C4-2B (cell line): ENCODE results near the gene JAG2.

Source experiments
- H3K27ac ChIP-seq: fragments of 450-650 bp; 2 replicates; pipeline ENCODE4 v1.5.1; 2017
- ZFX ChIP-seq: fragments of 450-650 bp; IDR thresholded peaks from 2 replicates; pipeline ENCODE4 v1.6.1; 2017
- TF ChIP-seq, protein P1 (sequence below): fragments of 450-650 bp; conservative IDR thresholded peaks from 2 replicates; pipeline ENCODE4 v1.5.1; 2017; ENCODE audit warnings: mild to moderate bottlenecking

The JAG2 gene

DNA sequence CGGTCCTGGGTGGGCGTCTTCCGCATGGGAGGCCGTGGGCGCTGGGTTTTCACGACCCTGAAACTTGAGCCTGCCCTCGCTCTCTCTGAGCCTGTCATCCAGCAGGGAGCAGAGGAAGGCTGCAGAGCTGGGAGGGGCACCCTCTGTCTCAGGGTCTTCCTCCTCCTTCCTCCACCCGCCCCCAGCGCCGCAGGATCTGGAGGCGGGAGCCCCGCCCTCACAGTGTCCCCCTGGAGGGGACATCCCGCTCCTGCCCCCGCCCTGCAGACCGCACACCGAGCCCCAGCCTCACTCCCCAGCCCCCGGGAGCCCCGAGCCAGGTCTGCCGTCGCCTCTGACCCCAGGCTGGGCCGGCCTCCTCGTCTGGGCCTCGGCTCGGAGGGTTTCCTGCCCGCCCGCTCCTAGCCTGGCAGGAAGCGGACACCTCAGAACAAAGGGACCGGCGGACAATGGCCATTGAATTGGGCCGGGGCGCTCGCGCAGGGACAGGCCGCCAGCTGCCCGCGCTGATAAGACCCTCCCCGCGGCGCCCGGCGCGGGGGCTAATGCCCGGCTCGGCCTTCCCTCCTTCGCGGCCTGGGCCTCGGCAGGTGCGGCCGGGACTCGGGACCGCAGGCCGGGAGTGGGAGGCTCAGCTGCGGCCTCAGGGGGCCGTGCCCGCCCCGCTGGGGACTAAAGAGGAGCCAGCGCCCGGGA is 27.8 kb upstream of the JAG2 start:
- no peak overlapping the region for H3K27ac ChIP-seq
- no peak for TF ChIP-seq ZFX
- TF ChIP-seq, protein P1, sequence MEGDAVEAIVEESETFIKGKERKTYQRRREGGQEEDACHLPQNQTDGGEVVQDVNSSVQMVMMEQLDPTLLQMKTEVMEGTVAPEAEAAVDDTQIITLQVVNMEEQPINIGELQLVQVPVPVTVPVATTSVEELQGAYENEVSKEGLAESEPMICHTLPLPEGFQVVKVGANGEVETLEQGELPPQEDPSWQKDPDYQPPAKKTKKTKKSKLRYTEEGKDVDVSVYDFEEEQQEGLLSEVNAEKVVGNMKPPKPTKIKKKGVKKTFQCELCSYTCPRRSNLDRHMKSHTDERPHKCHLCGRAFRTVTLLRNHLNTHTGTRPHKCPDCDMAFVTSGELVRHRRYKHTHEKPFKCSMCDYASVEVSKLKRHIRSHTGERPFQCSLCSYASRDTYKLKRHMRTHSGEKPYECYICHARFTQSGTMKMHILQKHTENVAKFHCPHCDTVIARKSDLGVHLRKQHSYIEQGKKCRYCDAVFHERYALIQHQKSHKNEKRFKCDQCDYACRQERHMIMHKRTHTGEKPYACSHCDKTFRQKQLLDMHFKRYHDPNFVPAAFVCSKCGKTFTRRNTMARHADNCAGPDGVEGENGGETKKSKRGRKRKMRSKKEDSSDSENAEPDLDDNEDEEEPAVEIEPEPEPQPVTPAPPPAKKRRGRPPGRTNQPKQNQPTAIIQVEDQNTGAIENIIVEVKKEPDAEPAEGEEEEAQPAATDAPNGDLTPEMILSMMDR = no peak

DNA sequence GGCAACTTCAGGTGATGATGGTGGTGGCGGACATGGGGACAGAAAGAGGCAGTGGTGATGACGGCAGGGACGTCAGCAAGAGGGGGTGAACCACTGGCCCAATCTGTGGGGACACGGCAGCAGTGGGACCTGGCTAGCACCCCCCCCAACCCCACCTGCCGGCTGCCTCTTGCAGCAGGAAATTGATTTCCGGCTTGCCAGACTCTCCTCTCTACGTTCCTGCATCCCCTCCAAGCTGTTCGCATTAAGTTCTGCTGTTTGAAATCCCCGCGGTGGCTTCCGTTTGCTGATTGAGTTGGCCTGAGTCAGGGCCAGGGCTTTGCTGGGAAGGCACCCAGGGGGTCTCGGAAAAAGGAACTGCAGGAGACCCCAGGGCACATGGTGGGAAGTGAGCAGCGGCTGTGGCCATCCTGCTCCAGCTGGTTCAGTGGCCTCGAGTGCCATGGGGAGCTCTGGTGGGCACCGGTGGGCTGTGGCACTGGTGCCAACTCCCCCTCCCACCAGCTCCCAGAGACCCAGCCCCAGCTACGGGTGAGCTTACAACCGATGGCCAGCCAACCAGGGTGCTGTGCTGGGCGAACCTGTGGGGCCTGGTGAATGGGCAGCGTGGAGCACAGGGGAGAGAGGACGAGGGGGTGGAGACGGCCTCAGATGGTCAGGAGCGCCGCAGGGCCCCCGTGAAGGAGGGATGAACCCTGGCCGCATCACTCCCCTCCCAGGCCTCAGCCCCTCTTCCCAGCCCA is 27.1 kb upstream of the JAG2 start:
- no peak for TF ChIP-seq ZFX
- TF ChIP-seq, protein P1 = no peak
- no peak overlapping the region for H3K27ac ChIP-seq

- TF ChIP-seq, protein P1 = no peak
- no peak for TF ChIP-seq ZFX
- H3K27ac ChIP-seq = no peak overlapping the region
Measured at GRCh38 chr14:105195051-105195450, 26.5 kb upstream of the JAG2 start.

DNA sequence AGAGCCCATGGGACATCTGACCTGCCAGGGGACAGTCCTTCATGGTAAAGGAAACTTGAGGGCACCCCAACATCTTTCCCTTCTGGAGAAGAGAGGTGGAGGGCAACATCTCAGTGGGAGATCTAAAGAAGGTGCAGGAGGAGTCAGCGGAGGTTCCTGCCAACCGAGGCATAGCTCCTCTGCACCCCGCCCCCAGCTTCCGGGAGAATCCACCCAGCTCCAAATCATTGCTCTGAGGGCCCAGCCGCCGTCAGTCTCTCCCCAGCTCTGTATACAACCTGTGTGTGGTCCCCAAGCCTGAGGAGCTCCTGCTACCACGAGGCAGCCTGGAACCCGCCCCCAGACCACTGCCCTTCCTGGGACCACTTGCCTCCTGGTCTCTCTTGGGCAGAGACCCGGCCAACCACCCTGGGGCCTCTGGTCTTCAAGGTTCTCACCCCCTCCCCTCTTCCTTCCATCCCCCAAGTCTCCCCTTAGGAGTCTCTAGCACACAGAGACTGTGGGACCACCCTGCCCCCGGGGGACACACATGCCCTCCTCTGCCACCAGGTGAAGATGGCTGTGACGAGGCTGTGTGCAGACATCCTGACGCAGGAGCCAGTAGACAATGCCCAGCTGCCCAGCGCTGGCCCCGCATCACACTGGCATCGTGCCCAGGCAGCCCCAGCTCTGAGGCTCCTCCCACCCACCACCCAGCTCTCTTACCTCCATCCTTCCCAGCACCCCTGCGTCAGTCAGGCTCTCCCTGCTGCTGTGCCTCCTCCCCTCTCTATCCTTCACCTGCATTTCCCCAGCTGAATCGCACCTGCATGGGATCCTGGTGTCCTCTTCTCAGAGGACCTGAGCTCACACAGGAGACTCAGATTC is 25.6 kb upstream of the JAG2 start:
- TF ChIP-seq, protein P1 = no peak
- no peak for TF ChIP-seq ZFX
- H3K27ac ChIP-seq = no peak overlapping the region

DNA sequence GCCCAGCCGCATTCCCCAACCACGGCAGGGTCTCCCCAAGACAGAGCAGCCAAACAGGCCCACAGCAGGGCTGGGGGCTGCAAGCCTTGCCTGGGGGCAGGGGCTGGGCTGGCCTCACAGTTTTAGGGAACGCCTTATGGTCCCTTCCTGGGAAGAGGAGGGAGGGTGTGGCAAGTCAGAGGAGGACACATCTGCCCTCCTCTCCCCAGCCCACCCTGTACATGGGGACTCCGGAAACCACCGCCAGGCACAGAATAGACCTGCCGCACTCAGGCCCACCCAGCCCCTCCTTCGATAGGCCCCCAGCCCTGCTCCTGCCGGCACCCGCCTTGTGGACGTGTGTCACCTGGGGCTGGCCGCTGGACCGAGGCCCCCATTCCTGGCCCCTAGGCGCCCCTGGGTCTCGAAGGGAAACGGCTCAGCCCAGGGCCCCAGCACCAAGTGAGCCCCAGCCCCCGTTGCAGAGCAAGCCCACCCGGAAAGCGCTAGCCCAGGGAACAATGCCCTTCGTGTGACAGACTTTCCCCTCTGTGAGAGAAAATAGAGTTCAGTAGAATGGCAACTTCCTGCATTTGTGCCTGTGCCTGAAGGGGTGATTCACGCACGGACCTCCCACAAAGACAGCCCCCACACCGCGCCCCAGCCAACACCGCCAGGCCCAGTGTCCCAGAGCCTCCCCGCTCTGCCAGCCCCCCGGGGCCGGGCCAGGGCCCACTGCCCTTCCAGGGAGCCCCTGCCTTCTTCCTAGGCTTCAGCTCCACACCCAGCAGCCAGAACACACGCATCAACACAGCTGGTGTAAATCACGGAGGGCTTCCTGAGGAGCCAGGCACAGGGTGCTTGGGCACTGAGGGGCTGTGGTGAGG is 24.5 kb upstream of the JAG2 start:
- TF ChIP-seq, protein P1 = no peak
- no peak for TF ChIP-seq ZFX
- no peak overlapping the region for H3K27ac ChIP-seq

- H3K27ac ChIP-seq = no peak overlapping the region
- TF ChIP-seq, protein P1 = no peak
- TF ChIP-seq ZFX = no peak
Measured at GRCh38 chr14:105187935-105188524, 19.5 kb upstream of the JAG2 start.
